Hematopoietic multipotent progenitor cell treated with erythropoietin and hydrocortisone succinate and interleukin-3 and kit ligand, for 6 days (in vitro differentiated cells): ENCODE measurements around the gene AGAP4.
"Not testable (repeated sequence)": the region's sequence is repeated elsewhere in the genome, so short reads cannot be mapped to it uniquely, and the experiment has no call there.

Experiments
- DNase-seq: peaks from one replicate; pipeline ENCODE4 v3.0.0-alpha.2; 2015

Gene AGAP4

GRCh38 chr10:45789991-45790390, 57.3 kb downstream of the AGAP4 start:
- not testable (repeated sequence) for DNase-seq

- DNase-seq = not testable (repeated sequence)
Observed at GRCh38 chr10:45787212-45787741, 60.0 kb downstream of the AGAP4 start.

- DNase-seq = not testable (repeated sequence)
Observed at GRCh38 chr10:45786217-45786616, 61.1 kb downstream of the AGAP4 start.
